Measurements from ENCODE around the gene ESF1.

DNA sequence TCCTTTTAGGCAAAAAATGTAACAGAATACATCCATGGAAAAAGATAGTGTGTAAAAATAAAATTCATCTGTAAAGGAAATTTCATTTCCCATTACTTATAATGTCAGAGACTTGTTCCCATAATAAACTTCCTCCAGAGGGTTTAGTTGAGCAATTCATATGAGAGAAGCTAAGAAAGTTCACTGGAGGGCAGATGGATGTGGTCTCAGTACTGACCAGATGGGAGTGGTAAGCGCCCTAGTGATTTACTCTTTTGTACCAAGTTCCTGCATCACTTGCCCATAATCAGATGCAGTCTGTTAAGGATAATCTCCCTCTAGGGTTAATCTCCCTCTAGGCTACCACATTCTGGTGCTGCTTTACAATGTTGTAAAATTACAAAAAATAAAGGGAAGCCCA is 61.7 kb downstream of the ESF1 start:
- TF ChIP-seq SP1 (IDR thresholded peaks at IDR 0.05; ENCODE audit: low read depth, low read length) (no peak), EZH2 (IDR thresholded peaks at IDR 0.05; ENCODE audit: low read depth, low read length, severe bottlenecking) (no peak), TAF1 (IDR thresholded peaks at IDR 0.05; ENCODE audit: low read depth, low read length) (no peak), NRF1 (IDR thresholded peaks at IDR 0.05; ENCODE audit: low read depth, low read length) (no peak), POU5F1 (IDR thresholded peaks at IDR 0.05; ENCODE audit: low read depth, low read length) (no peak), POLR2A (IDR thresholded peaks at IDR 0.05; ENCODE audit: control extremely low read depth in 1 of 2, low read depth in 2 of 2, low read length in 2 of 2) (no peak), POLR2AphosphoS5 (IDR thresholded peaks at IDR 0.05; ENCODE audit: low read depth, low read length) (no peak), HDAC6 (IDR thresholded peaks at IDR 0.05; ENCODE audit: low read depth, low read length) (no peak), SRF (IDR thresholded peaks at IDR 0.05; ENCODE audit: low read depth, low read length) (no peak), RBBP5 (IDR thresholded peaks at IDR 0.05; ENCODE audit: borderline replicate concordance, low read depth, low read length) (no peak)
- TF ChIP-seq, protein P1, sequence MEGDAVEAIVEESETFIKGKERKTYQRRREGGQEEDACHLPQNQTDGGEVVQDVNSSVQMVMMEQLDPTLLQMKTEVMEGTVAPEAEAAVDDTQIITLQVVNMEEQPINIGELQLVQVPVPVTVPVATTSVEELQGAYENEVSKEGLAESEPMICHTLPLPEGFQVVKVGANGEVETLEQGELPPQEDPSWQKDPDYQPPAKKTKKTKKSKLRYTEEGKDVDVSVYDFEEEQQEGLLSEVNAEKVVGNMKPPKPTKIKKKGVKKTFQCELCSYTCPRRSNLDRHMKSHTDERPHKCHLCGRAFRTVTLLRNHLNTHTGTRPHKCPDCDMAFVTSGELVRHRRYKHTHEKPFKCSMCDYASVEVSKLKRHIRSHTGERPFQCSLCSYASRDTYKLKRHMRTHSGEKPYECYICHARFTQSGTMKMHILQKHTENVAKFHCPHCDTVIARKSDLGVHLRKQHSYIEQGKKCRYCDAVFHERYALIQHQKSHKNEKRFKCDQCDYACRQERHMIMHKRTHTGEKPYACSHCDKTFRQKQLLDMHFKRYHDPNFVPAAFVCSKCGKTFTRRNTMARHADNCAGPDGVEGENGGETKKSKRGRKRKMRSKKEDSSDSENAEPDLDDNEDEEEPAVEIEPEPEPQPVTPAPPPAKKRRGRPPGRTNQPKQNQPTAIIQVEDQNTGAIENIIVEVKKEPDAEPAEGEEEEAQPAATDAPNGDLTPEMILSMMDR (IDR thresholded peaks at IDR 0.05; ENCODE audit: control extremely low read depth in 1 of 3, insufficient read depth in 1 of 3, low read depth in 1 of 3, low read length in 3 of 3) = no peak

Data from H1 (cell line).